ENCODE measurements around the gene SLC16A12. TPM values are rescaled to one million over a fixed set of nuclear protein-coding genes. Genes with fewer than 3 reads are reported as not detected.
A peak's percentile ranks its signal among the peaks of the same experiment; 100 is the strongest.

Gene SLC16A12
- total and polyA plus RNA-seq, 11 donors = 1.7 to 6.6 (median 2.9) TPM

DNA sequence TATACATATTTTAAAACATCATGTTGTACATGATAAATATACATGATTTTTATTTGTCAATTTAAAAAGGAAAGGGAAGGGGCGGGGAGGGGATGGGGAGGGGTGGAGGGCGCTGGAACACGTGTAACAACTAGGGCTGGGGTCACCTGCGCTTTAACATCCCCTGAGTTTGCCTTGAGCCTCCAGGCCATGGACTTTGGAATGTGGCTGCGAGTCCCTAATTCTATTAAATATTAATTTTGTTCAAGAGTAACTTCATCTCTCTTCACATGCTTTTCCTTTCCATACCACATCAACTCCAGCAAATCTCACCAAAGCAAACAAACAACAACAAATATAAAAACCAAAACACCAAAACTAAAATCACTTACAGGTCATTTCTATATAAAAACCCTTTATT is 110.4 kb downstream of the SLC16A12 start:
- no peak overlapping the region for H3K27ac ChIP-seq
- H3K27me3 ChIP-seq = no peaks in the 10 kb centered on the region
- intact Hi-C loops (cut with DNase I) = loop anchor here in 6 of 10 donors (5.0 to 10.0 kb wide), 3 partner anchors 277 to 1450 kb away; partner anchors contain the start of genes KIF20B (in 6 of the 6) and RPP30 (in 1 of the 6)
- peaks cover 0 to 32% (median 10%) of the 10 kb centered on the region in 12 donors for H3K4me1 ChIP-seq
- WGBS, 4 donors = 86 to 91% (median 87%) methylated on average over 5 of the region's 5 CpGs
- no peak overlapping the region for H3K4me3 ChIP-seq
- peaks cover 0 to 22% (median 14%) of the 10 kb centered on the region in 9 donors for H3K36me3 ChIP-seq
- TF ChIP-seq POLR2A (IDR thresholded peaks at IDR 0.05) = no peak
- TF ChIP-seq, protein P1, sequence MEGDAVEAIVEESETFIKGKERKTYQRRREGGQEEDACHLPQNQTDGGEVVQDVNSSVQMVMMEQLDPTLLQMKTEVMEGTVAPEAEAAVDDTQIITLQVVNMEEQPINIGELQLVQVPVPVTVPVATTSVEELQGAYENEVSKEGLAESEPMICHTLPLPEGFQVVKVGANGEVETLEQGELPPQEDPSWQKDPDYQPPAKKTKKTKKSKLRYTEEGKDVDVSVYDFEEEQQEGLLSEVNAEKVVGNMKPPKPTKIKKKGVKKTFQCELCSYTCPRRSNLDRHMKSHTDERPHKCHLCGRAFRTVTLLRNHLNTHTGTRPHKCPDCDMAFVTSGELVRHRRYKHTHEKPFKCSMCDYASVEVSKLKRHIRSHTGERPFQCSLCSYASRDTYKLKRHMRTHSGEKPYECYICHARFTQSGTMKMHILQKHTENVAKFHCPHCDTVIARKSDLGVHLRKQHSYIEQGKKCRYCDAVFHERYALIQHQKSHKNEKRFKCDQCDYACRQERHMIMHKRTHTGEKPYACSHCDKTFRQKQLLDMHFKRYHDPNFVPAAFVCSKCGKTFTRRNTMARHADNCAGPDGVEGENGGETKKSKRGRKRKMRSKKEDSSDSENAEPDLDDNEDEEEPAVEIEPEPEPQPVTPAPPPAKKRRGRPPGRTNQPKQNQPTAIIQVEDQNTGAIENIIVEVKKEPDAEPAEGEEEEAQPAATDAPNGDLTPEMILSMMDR (IDR thresholded peaks at IDR 0.05) = no peak
- no peaks in the 10 kb centered on the region for H3K9me3 ChIP-seq
- no peak for ATAC-seq
- no peak for DNase-seq

DNA sequence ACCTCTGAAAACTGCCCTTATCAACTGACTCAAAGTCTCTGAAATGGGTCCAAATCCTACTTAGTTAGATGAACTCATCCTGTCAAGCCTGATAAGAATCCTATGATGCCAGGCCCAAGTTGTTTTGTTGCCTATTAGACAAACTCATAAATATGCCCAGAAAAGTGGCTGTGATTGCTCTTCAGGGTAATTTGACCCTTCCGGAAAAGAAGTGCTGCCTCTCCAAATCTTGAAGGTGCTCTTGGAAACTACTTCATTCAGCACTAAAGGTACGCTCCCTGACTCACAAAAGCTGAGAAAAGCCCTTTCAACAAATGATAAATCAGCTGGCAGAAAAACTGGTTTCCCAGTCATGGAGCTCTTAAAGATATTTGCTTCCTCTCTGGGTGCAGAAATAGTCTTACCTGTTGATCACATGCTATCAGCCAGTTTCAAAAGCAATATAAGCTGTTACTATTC is 114.3 kb downstream of the SLC16A12 start:
- H3K36me3 ChIP-seq = peaks cover 0 to 47% (median 27%) of the 10 kb centered on the region in 9 donors
- H3K4me1 ChIP-seq = peaks cover 0 to 50% (median 23%) of the 10 kb centered on the region in 12 donors
- ATAC-seq (no peak), DNase-seq (no peak)
- no peaks in the 10 kb centered on the region for H3K9me3 ChIP-seq
- H3K4me3 ChIP-seq = no peak overlapping the region
- TF ChIP-seq, protein P1 (IDR thresholded peaks at IDR 0.05) = no peak
- no peak for TF ChIP-seq POLR2A (IDR thresholded peaks at IDR 0.05)
- H3K27ac ChIP-seq = no peak overlapping the region
- no peaks in the 10 kb centered on the region for H3K27me3 ChIP-seq
- intact Hi-C loops (cut with DNase I) = loop anchor here in 5 of 10 donors (10.0 kb wide), 2 partner anchors 284 to 1454 kb away; partner anchors contain the start of genes KIF20B (in 5 of the 5) and RPP30 (in 1 of the 5)
- WGBS, 4 donors = 71 to 85% (median 79%) methylated on average over 2 of the region's 2 CpGs

DNA sequence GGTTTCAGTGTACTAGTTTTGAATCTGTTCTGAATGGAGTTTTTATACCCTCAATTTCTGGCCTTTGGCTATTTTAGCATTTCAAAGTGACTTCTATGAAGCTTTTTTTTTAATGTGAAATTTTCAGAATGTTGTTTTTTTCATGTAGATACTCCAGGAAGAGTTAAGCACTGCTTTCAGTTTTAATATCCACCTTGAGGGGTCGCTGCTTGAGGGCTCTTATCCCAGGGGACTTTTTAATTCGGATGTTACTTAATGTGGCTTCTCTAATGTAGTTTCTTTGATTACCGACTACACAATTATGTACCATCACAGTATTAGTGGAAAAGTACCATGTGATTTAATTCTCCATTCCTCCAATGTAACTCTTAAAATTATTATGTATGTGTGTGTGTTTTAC is 115.8 kb downstream of the SLC16A12 start:
- TF ChIP-seq, protein P1 (IDR thresholded peaks at IDR 0.05) = peak; percentile 20 to 56 (median 37)
- no peak for TF ChIP-seq POLR2A (IDR thresholded peaks at IDR 0.05)
- H3K4me3 ChIP-seq = peak overlapping the region in 3 of 12 donors; percentile 1 to 8 (median 4)
- H3K4me1 ChIP-seq = peaks cover 0 to 57% (median 30%) of the 10 kb centered on the region in 12 donors
- H3K9me3 ChIP-seq = no peaks in the 10 kb centered on the region
- WGBS, 4 donors = 26 to 43% (median 39%) methylated on average over 3 of the region's 3 CpGs
- DNase-seq = no peak
- intact Hi-C loops (cut with DNase I) = loop anchor here in 2 of 10 donors (10.0 kb wide), 2 partner anchors 115 to 165 kb away; partner anchors contain the start of genes IFIT2 (in 1 of the 2) and LIPA (in 1 of the 2)
- no peaks in the 10 kb centered on the region for H3K27me3 ChIP-seq
- peak overlapping the region in 2 of 12 donors; percentile 13 to 20 for H3K27ac ChIP-seq
- ATAC-seq = no peak
- peaks cover 0 to 47% (median 27%) of the 10 kb centered on the region in 9 donors for H3K36me3 ChIP-seq

DNA sequence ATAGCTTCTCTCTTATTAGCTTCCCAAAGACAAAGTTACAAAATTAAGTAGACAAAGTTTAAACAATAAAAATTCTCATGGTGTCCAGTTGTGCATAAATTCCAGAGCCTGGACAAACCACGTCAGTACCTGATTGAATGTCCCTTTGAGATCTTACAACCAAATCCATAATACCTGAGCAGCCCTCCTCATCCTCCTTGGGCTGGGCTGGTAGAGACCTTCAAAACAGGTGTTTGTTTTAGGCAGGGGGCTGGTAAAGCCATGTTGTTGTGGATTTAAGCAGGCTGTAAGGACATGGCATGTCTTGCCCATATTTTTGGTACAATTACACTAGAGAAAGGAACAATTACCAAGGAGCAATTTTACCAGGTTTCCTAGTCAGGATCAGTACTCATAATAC is 118.9 kb downstream of the SLC16A12 start:
- TF ChIP-seq, protein P1 (IDR thresholded peaks at IDR 0.05) = no peak
- no peak for TF ChIP-seq POLR2A (IDR thresholded peaks at IDR 0.05)
- H3K36me3 ChIP-seq = peaks cover 0 to 41% (median 19%) of the 10 kb centered on the region in 9 donors
- H3K4me1 ChIP-seq = peaks cover 0 to 67% (median 37%) of the 10 kb centered on the region in 12 donors
- H3K27ac ChIP-seq = peak overlapping the region in 3 of 12 donors; percentile 95 to 99 (median 97)
- ATAC-seq (no peak), DNase-seq (no peak)
- intact Hi-C loops (cut with DNase I) = loop anchor here in 2 of 10 donors (10.0 kb wide), 2 partner anchors 112 to 162 kb away; partner anchors contain the start of genes IFIT2 (in 1 of the 2) and LIPA (in 1 of the 2)
- no peaks in the 10 kb centered on the region for H3K27me3 ChIP-seq
- WGBS, 4 donors = 72 to 84% (median 79%) methylated on average over 1 of the region's 1 CpG
- no peaks in the 10 kb centered on the region for H3K9me3 ChIP-seq
- peak overlapping the region in 4 of 12 donors; percentile 80 to 95 (median 88) for H3K4me3 ChIP-seq
